Upper lobe of left lung (tissue), 6 donors: ENCODE data around the gene ZNF618. TPM values are rescaled to one million over a fixed set of nuclear protein-coding genes. Genes with fewer than 3 reads are reported as not detected.

Experiments
- ATAC-seq, 2 donors: fragments of 200-7000 bp; cut with Tn5 transposase; one replicate each; pipeline ENCODE4 v1.9.1; 2022; ENCODE audit warnings: mild to moderate bottlenecking in 2 of 2, moderate library complexity in 2 of 2; ENCODE audit not compliant: low FRiP score in 2 of 2
- DNase-seq, 2 donors: peaks; one replicate each; pipeline ENCODE4 v3.0.0-alpha.2; 2019 to 2020
- H3K27ac ChIP-seq, 4 donors: fragments of 200-600 bp; sonication (generic); one replicate each; pipeline ENCODE4 v1.5.1; 2016 to 2019
- H3K27me3 ChIP-seq, 4 donors: fragments of 200-600 bp; sonication (generic); one replicate each; pipeline ENCODE4 v1.5.1; 2017 to 2019
- H3K36me3 ChIP-seq, 4 donors: fragments of 200-600 bp; sonication (generic); one replicate each; pipeline ENCODE4 v1.5.1; 2016 to 2019
- H3K4me1 ChIP-seq, 4 donors: fragments of 200-600 bp; sonication (generic); one replicate each; pipeline ENCODE4 v1.5.1; 2018 to 2019
- H3K4me3 ChIP-seq, 4 donors: fragments of 200-600 bp; sonication (generic); one replicate each; pipeline ENCODE4 v1.5.1; 2017 to 2019; ENCODE audit warnings: mild to moderate bottlenecking in 2 of 4, moderate library complexity in 1 of 4
- H3K9me3 ChIP-seq, 4 donors: fragments of 200-600 bp; sonication (generic); one replicate each; pipeline ENCODE4 v1.5.1; 2018 to 2019
- EP300 ChIP-seq, 4 donors: sonication (generic); formaldehyde crosslinking; IDR thresholded peaks; one replicate each; pipeline ENCODE4 v1.5.1; 2017; ENCODE audit warnings: antibody characterized with exemption in 4 of 4, control low read depth in 2 of 4
- POLR2A ChIP-seq, 4 donors: fragments of 450-650 bp; IDR thresholded peaks; one replicate each; pipeline ENCODE4 v1.5.1; 2016 to 2017; ENCODE audit warnings: antibody characterized with exemption in 4 of 4, mild to moderate bottlenecking in 2 of 4
- POLR2AphosphoS5 ChIP-seq, 2 donors: sonication (generic); formaldehyde crosslinking; IDR thresholded peaks; one replicate each; pipeline ENCODE4 v1.5.1; 2017; ENCODE audit warnings: antibody characterized with exemption in 2 of 2
- WGBS, 2 donors: methylation state at CpG; one replicate each; pipeline ENCODE4 v1.1.5; 2017 to 2018; 5-methylcytosine and 5-hydroxymethylcytosine counted together
- total RNA-seq, 6 donors: library from RNA; depleted of rRNA in 4 of 6; stranded (reverse); fragments of >200 nt in 4 of 6; gene quantifications; one replicate each; pipeline versions ENCODE4 v1.1.0 to v1.2.1, GENCODE V29; 2016 to 2021
- TF ChIP-seq, protein P1 (sequence below), 6 experiments: fragments of 450-650 bp in 4 of 6; fragments of 200-600 bp in 2 of 6; sonication (generic) in 2 of 6; IDR thresholded peaks; one replicate each; pipeline ENCODE4 v1.5.1; 2016 to 2019; ENCODE audit warnings: antibody characterized with exemption in 6 of 6
- donor health status: DM: no; HTN: no; CAD: no; lungs with moderate emphysema.
- donor health status: DM: no; HTN: yes; CAD: no; lungs with severe emphysema.

ZNF618 gene
- total RNA-seq, 6 donors from 2014 or later: 3.2 to 11.6 (median 9.1) TPM

DNA sequence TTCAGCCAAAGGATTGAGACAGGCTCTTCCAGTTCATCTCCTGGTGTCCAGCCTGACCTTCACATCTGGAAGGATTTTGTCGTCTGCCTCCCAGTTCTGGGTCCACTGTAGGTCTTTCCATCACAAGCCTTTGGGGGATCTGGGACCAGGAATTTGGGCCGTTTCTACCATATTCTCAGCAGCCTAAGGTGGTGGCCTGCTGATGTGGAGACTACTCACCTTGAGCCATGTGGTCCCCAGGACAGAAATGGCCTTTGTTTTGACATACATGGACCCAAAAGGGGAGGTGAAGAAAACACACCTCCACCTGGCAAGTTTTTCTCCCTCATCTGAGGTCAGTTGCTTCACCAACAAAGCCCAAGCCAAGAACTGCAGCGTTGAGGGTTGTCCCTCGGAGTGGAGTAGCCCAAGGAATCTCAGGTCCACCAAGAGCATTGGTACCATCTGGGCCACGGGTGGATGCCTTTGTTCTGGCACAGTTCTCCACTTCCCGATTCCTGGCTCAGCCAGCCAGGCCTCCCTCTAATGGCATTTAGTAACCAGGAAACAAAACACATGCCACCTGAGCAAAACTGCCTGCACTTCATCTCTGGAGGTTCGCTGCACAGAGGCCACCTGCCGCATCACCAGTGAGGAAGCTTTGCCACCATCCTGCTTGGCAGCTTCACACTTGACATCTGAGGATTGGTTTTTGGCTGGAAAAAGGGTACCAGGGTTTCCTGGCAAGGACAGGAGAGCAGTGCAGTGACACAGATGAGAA lies 177.3 kb downstream of the ZNF618 start:
- no peaks in the 10 kb centered on the region for H3K27me3 ChIP-seq
- TF ChIP-seq EP300 (IDR thresholded peaks at IDR 0.05): no peak
- no peak for TF ChIP-seq POLR2AphosphoS5 (IDR thresholded peaks at IDR 0.05)
- TF ChIP-seq, protein P1, sequence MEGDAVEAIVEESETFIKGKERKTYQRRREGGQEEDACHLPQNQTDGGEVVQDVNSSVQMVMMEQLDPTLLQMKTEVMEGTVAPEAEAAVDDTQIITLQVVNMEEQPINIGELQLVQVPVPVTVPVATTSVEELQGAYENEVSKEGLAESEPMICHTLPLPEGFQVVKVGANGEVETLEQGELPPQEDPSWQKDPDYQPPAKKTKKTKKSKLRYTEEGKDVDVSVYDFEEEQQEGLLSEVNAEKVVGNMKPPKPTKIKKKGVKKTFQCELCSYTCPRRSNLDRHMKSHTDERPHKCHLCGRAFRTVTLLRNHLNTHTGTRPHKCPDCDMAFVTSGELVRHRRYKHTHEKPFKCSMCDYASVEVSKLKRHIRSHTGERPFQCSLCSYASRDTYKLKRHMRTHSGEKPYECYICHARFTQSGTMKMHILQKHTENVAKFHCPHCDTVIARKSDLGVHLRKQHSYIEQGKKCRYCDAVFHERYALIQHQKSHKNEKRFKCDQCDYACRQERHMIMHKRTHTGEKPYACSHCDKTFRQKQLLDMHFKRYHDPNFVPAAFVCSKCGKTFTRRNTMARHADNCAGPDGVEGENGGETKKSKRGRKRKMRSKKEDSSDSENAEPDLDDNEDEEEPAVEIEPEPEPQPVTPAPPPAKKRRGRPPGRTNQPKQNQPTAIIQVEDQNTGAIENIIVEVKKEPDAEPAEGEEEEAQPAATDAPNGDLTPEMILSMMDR (IDR thresholded peaks at IDR 0.05): no peak
- no peak for TF ChIP-seq POLR2A (IDR thresholded peaks at IDR 0.05)
- peak in 1 of 2 donors; percentile 15 for DNase-seq
- H3K36me3 ChIP-seq: peaks cover 0 to 24% (median 16%) of the 10 kb centered on the region in 4 donors
- no peaks in the 10 kb centered on the region for H3K4me1 ChIP-seq
- 90 to 100% methylated on average over 4 to 8 of the region's 8 CpGs for WGBS, 2 donors
- no peak for ATAC-seq
- no peak overlapping the region for H3K27ac ChIP-seq
- H3K4me3 ChIP-seq: no peak overlapping the region
- H3K9me3 ChIP-seq: no peaks in the 10 kb centered on the region

DNA sequence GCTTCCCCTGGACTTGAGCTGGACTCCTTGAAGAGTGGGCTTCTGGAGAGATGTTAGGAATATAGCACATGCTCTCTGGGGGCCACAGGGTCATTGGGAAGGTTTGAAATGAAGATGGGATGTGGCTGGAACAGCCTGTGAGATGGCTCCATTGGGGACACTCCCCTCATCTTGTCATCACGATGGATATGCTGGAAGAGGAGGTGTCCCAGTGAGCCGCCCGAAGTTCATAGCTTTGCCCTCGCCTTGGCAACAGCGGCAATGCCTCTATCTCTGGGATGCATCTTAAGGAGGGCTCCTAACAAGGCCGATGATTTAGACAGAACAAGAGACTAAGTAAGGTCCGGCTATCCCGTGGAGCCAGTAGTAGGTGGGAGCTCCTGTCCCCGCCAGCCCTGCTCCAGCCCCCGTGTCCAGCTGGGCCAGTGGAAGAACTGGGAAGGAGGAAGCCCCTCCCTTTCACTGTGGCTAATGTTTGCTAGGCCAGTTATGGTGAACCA lies 178.1 kb downstream of the ZNF618 start:
- Histone ChIP-seq H3K36me3 (peaks cover 0 to 16% (median 9%) of the 10 kb centered on the region in 4 donors), H3K4me1 (no peaks in the 10 kb centered on the region), H3K9me3 (no peaks in the 10 kb centered on the region), H3K4me3 (no peak overlapping the region), H3K27ac (no peak overlapping the region), H3K27me3 (no peaks in the 10 kb centered on the region)
- ATAC-seq: no peak
- DNase-seq: peak in 1 of 2 donors; percentile 6
- WGBS, 2 donors: 81 to 84% methylated on average over 10 of the region's 10 CpGs
- no peak for TF ChIP-seq EP300 (IDR thresholded peaks at IDR 0.05)

DNA sequence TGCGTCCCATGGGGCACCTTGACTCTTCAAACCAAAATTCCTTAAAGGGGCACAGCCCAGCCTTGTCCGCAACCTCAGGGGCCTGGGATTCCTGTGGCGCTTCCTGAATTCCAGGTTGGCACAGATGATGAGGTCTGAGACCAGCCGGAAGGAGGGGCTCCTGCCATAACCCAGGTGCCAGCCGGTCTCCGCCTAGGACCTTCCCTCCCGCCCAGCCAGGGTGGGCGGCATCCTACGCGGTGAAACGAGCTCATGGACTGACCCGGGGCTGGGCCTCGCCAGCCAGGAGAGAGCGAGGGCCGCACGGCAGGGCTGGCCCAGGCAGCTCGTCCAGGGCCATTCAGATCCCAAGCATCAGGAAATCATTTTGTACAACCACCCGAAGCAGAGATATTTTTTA lies 179.0 kb downstream of the ZNF618 start:
- H3K4me1 ChIP-seq: no peaks in the 10 kb centered on the region
- H3K9me3 ChIP-seq: no peaks in the 10 kb centered on the region
- H3K4me3 ChIP-seq: no peak overlapping the region
- H3K36me3 ChIP-seq: peaks cover 0 to 8% (median 1%) of the 10 kb centered on the region in 4 donors
- no peak for TF ChIP-seq POLR2A (IDR thresholded peaks at IDR 0.05)
- no peak for TF ChIP-seq EP300 (IDR thresholded peaks at IDR 0.05)
- no peak for TF ChIP-seq POLR2AphosphoS5 (IDR thresholded peaks at IDR 0.05)
- TF ChIP-seq, protein P1 (IDR thresholded peaks at IDR 0.05): no peak
- no peak overlapping the region for H3K27ac ChIP-seq
- peak; percentile 6 to 61 for DNase-seq
- no peak for ATAC-seq
- no peaks in the 10 kb centered on the region for H3K27me3 ChIP-seq
- WGBS, 2 donors: 91 to 93% methylated on average over 7 to 16 of the region's 18 CpGs

DNA sequence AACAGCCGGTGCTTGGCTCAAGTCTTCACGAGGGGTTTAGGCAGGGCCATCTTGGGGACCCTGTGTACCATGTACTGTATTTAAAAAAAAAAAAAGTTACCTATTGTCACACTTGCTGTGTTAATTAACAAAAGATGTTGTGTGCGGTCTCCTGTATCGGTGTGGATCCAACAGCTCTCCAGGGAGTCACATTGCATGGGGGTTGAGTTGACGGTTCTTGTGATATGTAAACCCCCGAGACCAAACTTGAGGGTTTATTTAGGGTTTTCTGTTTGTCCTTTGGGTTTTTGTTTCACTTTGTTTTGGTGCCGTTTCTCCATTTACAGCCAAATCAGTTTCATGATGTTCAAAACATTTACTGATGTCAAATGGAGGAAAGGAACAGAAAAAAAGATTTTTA lies 179.8 kb downstream of the ZNF618 start:
- no peaks in the 10 kb centered on the region for H3K27me3 ChIP-seq
- H3K36me3 ChIP-seq: no peaks in the 10 kb centered on the region
- TF ChIP-seq, protein P1 (IDR thresholded peaks at IDR 0.05): no peak
- no peak for ATAC-seq
- H3K4me1 ChIP-seq: no peaks in the 10 kb centered on the region
- no peak overlapping the region for H3K4me3 ChIP-seq
- peak in 1 of 2 donors; percentile 6 for DNase-seq
- no peak overlapping the region for H3K27ac ChIP-seq
- no peaks in the 10 kb centered on the region for H3K9me3 ChIP-seq
- 87 to 92% methylated on average over 7 of the region's 7 CpGs for WGBS, 2 donors

DNA sequence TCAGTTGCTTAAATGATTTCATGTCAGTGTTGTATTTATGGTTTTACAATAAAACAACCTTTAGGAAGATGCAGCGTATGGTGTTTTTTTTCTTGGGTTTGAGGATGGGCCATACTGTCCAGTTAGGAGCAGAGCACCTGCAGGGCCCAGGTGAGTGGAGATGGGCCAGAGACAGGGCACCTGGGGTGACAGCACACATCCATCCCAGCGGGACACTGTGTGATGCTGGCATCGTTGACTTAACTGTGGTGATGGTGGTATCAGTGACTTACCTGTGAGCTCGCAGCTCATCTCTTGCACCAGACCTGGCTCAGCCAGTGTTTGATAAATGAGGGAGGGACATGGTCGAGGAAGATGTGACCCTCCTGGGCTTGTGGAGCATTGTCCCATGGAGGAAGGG lies 180.4 kb downstream of the ZNF618 start:
- Histone ChIP-seq H3K36me3 (no peaks in the 10 kb centered on the region), H3K4me3 (no peak overlapping the region), H3K4me1 (no peaks in the 10 kb centered on the region), H3K27me3 (no peaks in the 10 kb centered on the region), H3K27ac (no peak overlapping the region), H3K9me3 (no peaks in the 10 kb centered on the region)
- TF ChIP-seq EP300 (IDR thresholded peaks at IDR 0.05): no peak
- TF ChIP-seq, protein P1 (IDR thresholded peaks at IDR 0.05): no peak
- no peak for TF ChIP-seq POLR2A (IDR thresholded peaks at IDR 0.05)
- WGBS, 2 donors: 92 to 95% methylated on average over 3 to 5 of the region's 5 CpGs
- ATAC-seq (no peak), DNase-seq (peak in 1 of 2 donors; percentile 14)
